ENCODE measurements around the gene SPRTN. TPM values are rescaled to one million over a fixed set of nuclear protein-coding genes. Genes with fewer than 3 reads are reported as not detected.

Gene SPRTN
- total RNA-seq, 1 donor from 2014 or later: 15.0 TPM

- Mint-ChIP-seq H3K4me1 (ENCODE audit: low read depth) (no peaks in the 10 kb centered on the region), H3K9me3 (ENCODE audit: low read depth) (no peaks in the 10 kb centered on the region), H3K4me3 (ENCODE audit: unreplicated experiment) (no peak overlapping the region), H3K36me3 (ENCODE audit: low read depth) (no peaks in the 10 kb centered on the region), H3K27me3 (ENCODE audit: low read depth) (no peaks in the 10 kb centered on the region), H3K27ac (ENCODE audit: unreplicated experiment) (no peak overlapping the region)
- DNase-seq (ENCODE audit: low spot score): no peak
- TF ChIP-seq CTCF (IDR thresholded peaks at IDR 0.05): no peak
Measured at GRCh38 chr1:231311720-231312431, 26.2 kb upstream of the SPRTN start.

GRCh38 chr1:231312432-231312788 lies 25.7 kb upstream of the SPRTN start:
- no peaks in the 10 kb centered on the region for H3K9me3 Mint-ChIP-seq (ENCODE audit: low read depth)
- H3K36me3 Mint-ChIP-seq (ENCODE audit: low read depth): no peaks in the 10 kb centered on the region
- no peaks in the 10 kb centered on the region for H3K27me3 Mint-ChIP-seq (ENCODE audit: low read depth)
- TF ChIP-seq CTCF (IDR thresholded peaks at IDR 0.05): no peak
- H3K4me1 Mint-ChIP-seq (ENCODE audit: low read depth): no peaks in the 10 kb centered on the region
- no peak overlapping the region for H3K27ac Mint-ChIP-seq (ENCODE audit: unreplicated experiment)
- H3K4me3 Mint-ChIP-seq (ENCODE audit: unreplicated experiment): no peak overlapping the region
- no peak for DNase-seq (ENCODE audit: low spot score)

- H3K36me3 Mint-ChIP-seq (ENCODE audit: low read depth): no peaks in the 10 kb centered on the region
- TF ChIP-seq CTCF (IDR thresholded peaks at IDR 0.05): no peak
- H3K4me1 Mint-ChIP-seq (ENCODE audit: low read depth): no peaks in the 10 kb centered on the region
- no peak for DNase-seq (ENCODE audit: low spot score)
- no peaks in the 10 kb centered on the region for H3K27me3 Mint-ChIP-seq (ENCODE audit: low read depth)
- H3K27ac Mint-ChIP-seq (ENCODE audit: unreplicated experiment): no peak overlapping the region
- no peak overlapping the region for H3K4me3 Mint-ChIP-seq (ENCODE audit: unreplicated experiment)
- H3K9me3 Mint-ChIP-seq (ENCODE audit: low read depth): no peaks in the 10 kb centered on the region
Measured at GRCh38 chr1:231313661-231314060, 24.4 kb upstream of the SPRTN start.

- no peak overlapping the region for H3K4me3 Mint-ChIP-seq (ENCODE audit: unreplicated experiment)
- peak; percentile 65 for TF ChIP-seq CTCF (IDR thresholded peaks at IDR 0.05)
- no peak overlapping the region for H3K27ac Mint-ChIP-seq (ENCODE audit: unreplicated experiment)
- no peaks in the 10 kb centered on the region for H3K36me3 Mint-ChIP-seq (ENCODE audit: low read depth)
- no peaks in the 10 kb centered on the region for H3K9me3 Mint-ChIP-seq (ENCODE audit: low read depth)
- DNase-seq (ENCODE audit: low spot score): no peak
- no peaks in the 10 kb centered on the region for H3K4me1 Mint-ChIP-seq (ENCODE audit: low read depth)
- no peaks in the 10 kb centered on the region for H3K27me3 Mint-ChIP-seq (ENCODE audit: low read depth)
Measured at GRCh38 chr1:231315887-231316286, 22.2 kb upstream of the SPRTN start.

GRCh38 chr1:231317306-231318014 lies 20.6 kb upstream of the SPRTN start:
- H3K4me3 Mint-ChIP-seq (ENCODE audit: unreplicated experiment): no peak overlapping the region
- H3K27me3 Mint-ChIP-seq (ENCODE audit: low read depth): no peaks in the 10 kb centered on the region
- H3K27ac Mint-ChIP-seq (ENCODE audit: unreplicated experiment): no peak overlapping the region
- no peak for TF ChIP-seq CTCF (IDR thresholded peaks at IDR 0.05)
- DNase-seq (ENCODE audit: low spot score): no peak
- H3K9me3 Mint-ChIP-seq (ENCODE audit: low read depth): no peaks in the 10 kb centered on the region
- no peaks in the 10 kb centered on the region for H3K36me3 Mint-ChIP-seq (ENCODE audit: low read depth)
- H3K4me1 Mint-ChIP-seq (ENCODE audit: low read depth): no peaks in the 10 kb centered on the region
